ENCODE results near the gene BTNL3.
"Not testable (repeated sequence)": the region's sequence is repeated elsewhere in the genome, so short reads cannot be mapped to it uniquely, and the experiment has no call there.

GRCh38 chr5:181010018-181010417 lies 21.4 kb downstream of the BTNL3 start:
- not testable (repeated sequence) for TF ChIP-seq CTCF (conservative IDR thresholded peaks at IDR 0.05; ENCODE audit: low read depth in 2 of 2); CREB1 (CRISPR knock-in tag; IDR thresholded peaks at IDR 0.05; ENCODE audit: low read depth); EZH2 (IDR thresholded peaks at IDR 0.05; ENCODE audit: low read depth, unreplicated experiment); EZH2phosphoT487 (IDR thresholded peaks at IDR 0.05; ENCODE audit: unreplicated experiment); REST (IDR thresholded peaks at IDR 0.05; ENCODE audit: unreplicated experiment); STAT1 (IDR thresholded peaks at IDR 0.05; ENCODE audit: unreplicated experiment); POLR2AphosphoS5 (IDR thresholded peaks at IDR 0.05; ENCODE audit: low read depth); ZNF462 (CRISPR knock-in tag; IDR thresholded peaks at IDR 0.05); JUNB (IDR thresholded peaks at IDR 0.05; ENCODE audit: unreplicated experiment); ZNF114 (CRISPR knock-in tag; IDR thresholded peaks at IDR 0.05); NANOG (IDR thresholded peaks at IDR 0.05; ENCODE audit: borderline replicate concordance); ZNF331 (CRISPR knock-in tag; IDR thresholded peaks at IDR 0.05; ENCODE audit: low read depth)

Data from GM23338 (cell line).